Neural crest cell (in vitro differentiated cells): Measurements from ENCODE around the gene MAP3K19. TPM values are rescaled to one million over a fixed set of nuclear protein-coding genes. Genes with fewer than 3 reads are reported as not detected.
"Not testable (repeated sequence)": the region's sequence is repeated elsewhere in the genome, so short reads cannot be mapped to it uniquely, and the experiment has no call there.

Experiments used
- DNase-seq: peaks from one replicate; pipeline ENCODE4 v3.0.0; 2021; ENCODE audit warnings: low read depth, mixed read lengths, low spot score
- H3K27ac Mint-ChIP-seq: one replicate; pipeline ENCODE4 v1.8.0; 2021; ENCODE audit warnings: mild to moderate bottlenecking, mixed read lengths; ENCODE audit not compliant: unreplicated experiment
- H3K27me3 Mint-ChIP-seq: 2 replicates; pipeline ENCODE4 v1.8.0; 2021; ENCODE audit warnings: low read depth, mild to moderate bottlenecking, mixed read lengths
- H3K36me3 Mint-ChIP-seq: 2 replicates; pipeline ENCODE4 v1.8.0; 2021; ENCODE audit warnings: low read depth, mild to moderate bottlenecking, mixed read lengths
- H3K4me1 Mint-ChIP-seq: 2 replicates; pipeline ENCODE4 v1.8.0; 2021; ENCODE audit warnings: mixed read lengths
- H3K4me3 Mint-ChIP-seq: one replicate; pipeline ENCODE4 v1.8.0; 2021; ENCODE audit warnings: mild to moderate bottlenecking, mixed read lengths
- H3K9me3 Mint-ChIP-seq: 2 replicates; pipeline ENCODE4 v1.8.0; 2021; ENCODE audit warnings: mixed read lengths
- total RNA-seq: library from RNA; stranded (reverse); gene quantifications from 2 replicates; pipeline ENCODE4 v1.2.1, GENCODE V29; 2021
- TF ChIP-seq, protein P1 (sequence below): fragments of 200-600 bp; sonication (generic); conservative IDR thresholded peaks from 2 replicates; pipeline ENCODE4 v1.5.0; 2021; ENCODE audit warnings: antibody characterized with exemption, mild to moderate bottlenecking

The MAP3K19 gene
- total RNA-seq, 1 donor from 2014 or later = not detected

DNA sequence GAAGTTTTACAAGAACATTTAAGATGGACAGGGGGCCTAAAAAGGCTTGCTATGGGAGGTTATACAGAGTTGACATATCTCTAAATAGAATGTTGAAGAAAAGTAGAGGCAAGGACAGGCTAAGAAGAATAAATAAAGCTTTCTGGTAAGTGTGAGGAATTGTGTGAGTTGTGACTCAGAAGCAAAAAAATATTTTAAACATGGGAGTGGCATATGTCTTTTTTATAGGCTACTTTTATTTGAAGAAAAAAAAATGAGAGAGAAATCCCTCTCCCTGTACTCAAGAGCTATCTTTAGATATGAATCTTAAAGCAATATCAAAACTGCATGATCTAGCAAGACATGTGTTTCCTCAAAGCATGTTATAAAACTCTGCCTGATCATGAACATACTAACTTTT, 45.9 kb upstream of the MAP3K19 start:
- DNase-seq = no peak
- no peak overlapping the region for H3K4me3 Mint-ChIP-seq
- H3K36me3 Mint-ChIP-seq = peaks cover 18% of the 10 kb centered on the region
- TF ChIP-seq, protein P1, sequence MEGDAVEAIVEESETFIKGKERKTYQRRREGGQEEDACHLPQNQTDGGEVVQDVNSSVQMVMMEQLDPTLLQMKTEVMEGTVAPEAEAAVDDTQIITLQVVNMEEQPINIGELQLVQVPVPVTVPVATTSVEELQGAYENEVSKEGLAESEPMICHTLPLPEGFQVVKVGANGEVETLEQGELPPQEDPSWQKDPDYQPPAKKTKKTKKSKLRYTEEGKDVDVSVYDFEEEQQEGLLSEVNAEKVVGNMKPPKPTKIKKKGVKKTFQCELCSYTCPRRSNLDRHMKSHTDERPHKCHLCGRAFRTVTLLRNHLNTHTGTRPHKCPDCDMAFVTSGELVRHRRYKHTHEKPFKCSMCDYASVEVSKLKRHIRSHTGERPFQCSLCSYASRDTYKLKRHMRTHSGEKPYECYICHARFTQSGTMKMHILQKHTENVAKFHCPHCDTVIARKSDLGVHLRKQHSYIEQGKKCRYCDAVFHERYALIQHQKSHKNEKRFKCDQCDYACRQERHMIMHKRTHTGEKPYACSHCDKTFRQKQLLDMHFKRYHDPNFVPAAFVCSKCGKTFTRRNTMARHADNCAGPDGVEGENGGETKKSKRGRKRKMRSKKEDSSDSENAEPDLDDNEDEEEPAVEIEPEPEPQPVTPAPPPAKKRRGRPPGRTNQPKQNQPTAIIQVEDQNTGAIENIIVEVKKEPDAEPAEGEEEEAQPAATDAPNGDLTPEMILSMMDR = no peak
- H3K4me1 Mint-ChIP-seq = no peaks in the 10 kb centered on the region
- H3K9me3 Mint-ChIP-seq = peaks cover 2% of the 10 kb centered on the region
- no peaks in the 10 kb centered on the region for H3K27me3 Mint-ChIP-seq
- H3K27ac Mint-ChIP-seq = no peak overlapping the region

DNA sequence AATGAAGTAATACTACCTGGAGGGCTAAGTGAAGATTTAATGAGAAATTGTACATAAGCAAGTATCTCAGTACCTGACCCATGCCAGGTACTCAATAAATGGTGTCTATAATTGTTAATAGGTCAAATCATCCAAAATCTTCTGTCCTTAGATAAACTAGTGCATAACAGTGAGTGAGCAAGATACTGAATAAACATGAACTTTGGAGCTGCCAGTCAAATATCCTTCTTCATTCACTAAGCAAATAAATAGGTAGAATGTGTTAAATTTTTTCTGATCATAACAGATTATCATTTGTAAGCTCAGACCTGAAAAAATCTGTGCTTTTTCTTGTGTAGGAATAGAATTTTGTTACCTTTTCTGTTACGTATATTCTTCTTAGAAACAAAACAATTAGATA, 44.4 kb upstream of the MAP3K19 start:
- H3K4me3 Mint-ChIP-seq = no peak overlapping the region
- peaks cover 21% of the 10 kb centered on the region for H3K36me3 Mint-ChIP-seq
- H3K27me3 Mint-ChIP-seq = no peaks in the 10 kb centered on the region
- TF ChIP-seq, protein P1 = no peak
- DNase-seq = no peak
- no peaks in the 10 kb centered on the region for H3K4me1 Mint-ChIP-seq
- H3K27ac Mint-ChIP-seq = no peak overlapping the region
- H3K9me3 Mint-ChIP-seq = peaks cover 5% of the 10 kb centered on the region

DNA sequence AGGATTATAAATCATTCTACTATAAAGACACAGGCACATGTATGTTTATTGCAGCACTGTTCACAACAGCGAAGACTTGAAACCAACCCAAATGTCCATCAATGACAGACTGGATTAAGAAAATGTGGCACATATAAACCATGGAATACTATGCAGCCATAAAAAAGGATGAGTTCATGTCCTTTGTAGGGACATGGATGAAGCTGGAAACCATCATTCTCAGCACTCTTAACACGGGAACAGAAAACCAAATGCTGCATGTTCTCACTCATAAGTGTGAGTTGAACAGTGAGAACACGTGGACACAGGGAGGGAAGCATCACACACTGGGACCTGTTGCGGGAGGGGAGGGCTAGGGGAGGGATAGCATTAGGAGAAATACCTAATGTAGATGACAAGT, 42.4 kb upstream of the MAP3K19 start:
- H3K27me3 Mint-ChIP-seq, H3K4me1 Mint-ChIP-seq, H3K9me3 Mint-ChIP-seq, DNase-seq, H3K4me3 Mint-ChIP-seq, H3K27ac Mint-ChIP-seq: not testable (repeated sequence)
- peaks cover 26% of the 10 kb centered on the region for H3K36me3 Mint-ChIP-seq

DNA sequence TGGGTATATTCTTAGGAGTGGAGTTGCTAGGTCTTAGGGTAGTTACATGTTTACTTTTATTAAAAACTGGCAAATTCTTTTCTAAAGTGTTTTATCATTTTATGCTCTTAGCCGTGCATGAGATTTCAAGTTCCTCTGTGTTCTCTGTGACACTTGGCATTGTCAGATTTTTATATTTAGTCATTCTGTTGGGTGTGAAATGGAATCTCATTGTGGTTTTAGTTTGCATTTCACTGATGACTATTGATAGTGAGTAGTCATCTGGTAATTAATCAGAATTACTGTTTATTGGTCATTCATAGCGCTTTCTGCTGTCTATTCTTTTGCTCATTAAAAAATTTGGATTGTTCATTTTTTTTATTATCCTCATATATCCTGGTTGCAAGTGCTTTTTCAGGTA, 39.0 kb upstream of the MAP3K19 start:
- Mint-ChIP-seq H3K27me3 (no peaks in the 10 kb centered on the region), H3K27ac (no peak overlapping the region), H3K36me3 (peaks cover 36% of the 10 kb centered on the region), H3K9me3 (peaks cover 15% of the 10 kb centered on the region), H3K4me3 (no peak overlapping the region), H3K4me1 (no peaks in the 10 kb centered on the region)
- TF ChIP-seq, protein P1 = no peak
- no peak for DNase-seq

DNA sequence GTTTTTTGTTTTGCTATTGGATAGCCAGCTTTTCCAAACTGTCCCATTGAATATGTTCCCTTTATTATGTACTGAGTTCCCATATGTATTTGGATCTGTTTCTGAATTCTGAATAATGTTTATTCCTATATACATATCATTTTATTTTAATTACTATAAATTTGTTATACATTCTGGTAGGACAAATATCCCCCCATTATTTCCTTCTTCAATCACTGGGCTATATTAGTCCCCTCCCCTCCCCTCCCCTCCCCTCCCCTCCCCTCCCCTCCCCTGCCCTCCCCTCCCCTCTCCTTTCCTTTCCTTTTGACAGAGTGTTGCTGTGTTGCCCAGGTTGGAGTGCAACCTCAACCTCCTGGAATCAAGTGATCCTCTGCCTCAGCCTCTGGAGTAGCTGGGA, 31.2 kb upstream of the MAP3K19 start:
- H3K27ac Mint-ChIP-seq = no peak overlapping the region
- H3K4me3 Mint-ChIP-seq = no peak overlapping the region
- TF ChIP-seq, protein P1 = no peak
- no peaks in the 10 kb centered on the region for H3K4me1 Mint-ChIP-seq
- no peak for DNase-seq
- H3K9me3 Mint-ChIP-seq = peaks cover 25% of the 10 kb centered on the region
- no peaks in the 10 kb centered on the region for H3K27me3 Mint-ChIP-seq
- peaks cover 63% of the 10 kb centered on the region for H3K36me3 Mint-ChIP-seq

DNA sequence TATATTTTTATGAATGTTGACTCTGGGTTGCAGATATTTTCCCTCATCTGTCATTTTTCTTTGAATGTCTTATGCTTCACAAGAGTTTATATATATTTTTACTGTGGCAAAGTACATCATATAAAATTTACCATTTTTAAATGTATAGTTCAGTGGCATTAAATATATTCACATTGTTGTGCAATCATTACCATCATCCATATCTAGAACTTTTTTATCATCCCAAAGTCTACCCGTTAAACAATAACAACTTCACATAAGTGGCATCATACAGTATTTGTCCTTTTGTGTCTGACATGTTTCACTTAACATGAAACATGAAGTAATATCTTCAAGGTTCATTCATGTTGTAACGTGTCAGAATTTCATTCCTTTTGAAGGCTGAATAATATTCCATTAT, 29.3 kb upstream of the MAP3K19 start:
- TF ChIP-seq, protein P1 = no peak
- peaks cover 31% of the 10 kb centered on the region for H3K9me3 Mint-ChIP-seq
- H3K36me3 Mint-ChIP-seq = peaks cover 66% of the 10 kb centered on the region

More for the DNA sequence above, 29.3 kb upstream of the MAP3K19 start:
- Mint-ChIP-seq H3K27me3 (no peaks in the 10 kb centered on the region), H3K4me3 (no peak overlapping the region), H3K27ac (no peak overlapping the region), H3K4me1 (no peaks in the 10 kb centered on the region)
- no peak for DNase-seq
